Bronchial epithelial cell (primary cell): ENCODE data around the gene SPATA33. TPM values are rescaled to one million over a fixed set of nuclear protein-coding genes. Genes with fewer than 3 reads are reported as not detected.
"Not testable (repeated sequence)": the region's sequence is repeated elsewhere in the genome, so short reads cannot be mapped to it uniquely, and the experiment has no call there.

Experiments
- DNase-seq: peaks from one replicate; pipeline ENCODE4 v3.0.0-alpha.2; 2010; ENCODE audit warnings: low read depth
- FAIRE-seq: peaks from 2 replicates; lab custom pipeline; 2011; peaks lifted over from hg19 to GRCh38; lab: Jason Lieb, UNC
- H3K27me3 ChIP-seq: 2 replicates; pipeline ENCODE4 v1.5.1; 2011; ENCODE audit warnings: low read length; ENCODE audit not compliant: control insufficient read depth, insufficient read depth
- H3K36me3 ChIP-seq: 2 replicates; pipeline ENCODE4 v1.5.1; 2011; ENCODE audit warnings: low read length; ENCODE audit not compliant: control insufficient read depth, insufficient read depth
- H3K4me3 ChIP-seq: 2 replicates; pipeline ENCODE4 v1.5.1; 2011; ENCODE audit warnings: mild to moderate bottlenecking, low read depth, low read length, control low read depth
- CTCF ChIP-seq: IDR thresholded peaks from 2 replicates; pipeline ENCODE4 v1.5.1; 2011; ENCODE audit warnings: mild to moderate bottlenecking, moderate library complexity, low read length, control low read depth, inconsistent platforms; ENCODE audit not compliant: insufficient read depth, severe bottlenecking
- total RNA-seq: library from RNA; depleted of rRNA; stranded (reverse); fragments of >200 nt; gene quantifications from 2 replicates; pipeline ENCODE4 v1.2.1, GENCODE V29; 2014

Gene SPATA33
- total RNA-seq, 1 donor from 2014 or later, result 1.3 TPM

GRCh38 chr16:89687092-89687940 lies 29.7 kb downstream of the SPATA33 start:
- FAIRE-seq (peak; percentile 50), DNase-seq (peak; percentile 45)
- Histone ChIP-seq H3K4me3 (peak overlapping the region; percentile 88), H3K36me3 (peaks cover 23% of the 10 kb centered on the region), H3K27me3 (no peaks in the 10 kb centered on the region)
- TF ChIP-seq CTCF, result peak; percentile 9

GRCh38 chr16:89688395-89688794 lies 30.8 kb downstream of the SPATA33 start:
- H3K36me3 ChIP-seq, result peaks cover 29% of the 10 kb centered on the region
- no peak for TF ChIP-seq CTCF
- H3K4me3 ChIP-seq, result no peak overlapping the region
- H3K27me3 ChIP-seq, result no peaks in the 10 kb centered on the region
- FAIRE-seq (no peak), DNase-seq (no peak)

DNA sequence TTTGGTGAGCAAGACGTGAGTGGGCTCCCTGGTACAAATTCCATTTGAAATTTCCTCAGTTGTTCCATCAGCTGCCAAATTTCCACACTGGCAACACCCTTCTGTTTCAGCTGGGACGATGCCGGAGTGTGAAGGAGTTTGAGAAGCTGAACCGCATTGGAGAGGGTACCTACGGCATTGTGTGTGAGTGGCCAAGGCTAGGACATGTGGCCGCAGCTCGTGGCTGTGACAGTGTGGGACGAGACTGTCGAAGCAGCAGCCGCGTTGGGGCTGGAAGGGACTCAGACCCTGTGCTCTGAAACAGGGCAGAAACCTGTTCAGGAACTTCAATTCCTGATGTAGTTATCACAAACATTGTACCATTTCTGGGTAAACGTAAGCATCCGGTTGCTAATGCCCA lies 31.5 kb downstream of the SPATA33 start:
- DNase-seq (no peak), FAIRE-seq (no peak)
- Histone ChIP-seq H3K4me3 (no peak overlapping the region), H3K36me3 (peaks cover 36% of the 10 kb centered on the region), H3K27me3 (no peaks in the 10 kb centered on the region)
- TF ChIP-seq CTCF, result no peak

DNA sequence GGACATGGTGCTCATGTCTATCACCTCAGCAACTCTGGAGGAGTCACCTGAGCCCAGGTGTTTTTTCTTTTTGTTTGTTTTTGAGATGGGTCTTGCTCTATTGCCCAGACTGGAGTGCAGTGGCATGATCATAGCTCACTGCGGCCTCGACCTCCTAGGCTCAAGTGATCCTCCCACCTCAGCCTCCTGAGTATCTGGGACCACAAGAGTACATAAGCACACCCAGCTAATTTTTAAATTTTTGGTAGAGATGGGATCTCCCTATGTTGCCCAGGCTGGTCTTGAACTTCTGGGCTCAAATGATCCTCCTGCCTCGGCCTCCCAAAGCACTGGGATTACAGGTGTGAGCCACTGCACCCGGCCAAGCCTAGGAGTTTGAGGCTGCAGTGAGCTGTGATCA lies 32.0 kb downstream of the SPATA33 start:
- H3K4me3 ChIP-seq, H3K27me3 ChIP-seq, DNase-seq, FAIRE-seq: not testable (repeated sequence)
- H3K36me3 ChIP-seq, result peaks cover 38% of the 10 kb centered on the region

GRCh38 chr16:89690392-89690901 lies 32.8 kb downstream of the SPATA33 start:
- FAIRE-seq, result no peak
- Histone ChIP-seq H3K4me3 (no peak overlapping the region), H3K36me3 (peaks cover 42% of the 10 kb centered on the region), H3K27me3 (no peaks in the 10 kb centered on the region)
- no peak for DNase-seq
- no peak for TF ChIP-seq CTCF

DNA sequence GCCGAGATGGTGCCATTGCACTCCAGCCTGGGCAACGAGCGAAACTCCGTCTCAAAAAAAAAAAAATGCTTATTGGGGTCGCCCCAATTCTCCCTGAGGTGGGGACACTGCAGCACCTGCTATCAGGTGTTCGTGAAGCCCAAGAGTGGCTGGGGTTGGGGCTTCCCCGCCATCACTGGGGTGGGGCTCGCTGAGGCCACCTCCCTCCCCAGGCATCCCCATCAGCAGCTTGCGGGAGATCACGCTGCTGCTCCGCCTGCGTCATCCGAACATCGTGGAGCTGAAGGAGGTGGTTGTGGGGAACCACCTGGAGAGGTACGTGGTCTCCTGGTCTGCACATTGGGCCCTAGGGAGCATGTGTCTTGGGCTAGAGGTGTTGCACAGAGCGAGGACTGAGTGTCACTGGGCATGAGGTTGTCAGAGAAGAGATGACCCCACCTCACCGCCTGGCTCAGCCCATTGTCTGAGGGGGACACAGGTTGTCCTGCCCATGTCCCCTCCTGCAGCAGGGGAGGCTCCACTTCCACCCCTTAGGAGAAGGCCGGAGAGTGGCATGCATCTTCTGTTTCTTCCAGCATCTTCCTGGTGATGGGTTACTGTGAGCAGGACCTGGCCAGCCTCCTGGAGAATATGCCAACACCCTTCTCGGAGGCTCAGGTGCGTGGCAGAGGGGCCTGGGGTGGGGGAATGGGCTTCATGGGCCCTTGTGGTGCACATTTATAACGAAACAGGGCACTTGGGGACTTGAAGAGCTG lies 33.8 kb downstream of the SPATA33 start:
- no peak for TF ChIP-seq CTCF
- peaks cover 44% of the 10 kb centered on the region for H3K36me3 ChIP-seq
- H3K4me3 ChIP-seq, result no peak overlapping the region
- DNase-seq, result no peak
- peak; percentile 58 for FAIRE-seq
- H3K27me3 ChIP-seq, result no peaks in the 10 kb centered on the region
